ENCODE data around the gene CCDC38. TPM values are rescaled to one million over a fixed set of nuclear protein-coding genes. Genes with fewer than 3 reads are reported as not detected.

Gene CCDC38
- polyA plus RNA-seq, 1 donor from 2014 or later, result not detected

GRCh38 chr12:95959107-95959506, 16.7 kb upstream of the CCDC38 start:
- no peaks in the 10 kb centered on the region for H3K36me3 ChIP-seq (ENCODE audit: insufficient read depth, low read length)
- H3K9ac ChIP-seq (ENCODE audit: low read length), result no peak overlapping the region
- H3K4me3 ChIP-seq (ENCODE audit: low read length), result no peak overlapping the region
- no peak overlapping the region for H3K27ac ChIP-seq (ENCODE audit: low read length)
- H3K79me2 ChIP-seq (replicated peaks; ENCODE audit: insufficient read depth, low read length), result no peaks in the 10 kb centered on the region
- no peaks in the 10 kb centered on the region for H3K27me3 ChIP-seq (ENCODE audit: insufficient read depth, low read depth, low read length)
- TF ChIP-seq, protein P1, sequence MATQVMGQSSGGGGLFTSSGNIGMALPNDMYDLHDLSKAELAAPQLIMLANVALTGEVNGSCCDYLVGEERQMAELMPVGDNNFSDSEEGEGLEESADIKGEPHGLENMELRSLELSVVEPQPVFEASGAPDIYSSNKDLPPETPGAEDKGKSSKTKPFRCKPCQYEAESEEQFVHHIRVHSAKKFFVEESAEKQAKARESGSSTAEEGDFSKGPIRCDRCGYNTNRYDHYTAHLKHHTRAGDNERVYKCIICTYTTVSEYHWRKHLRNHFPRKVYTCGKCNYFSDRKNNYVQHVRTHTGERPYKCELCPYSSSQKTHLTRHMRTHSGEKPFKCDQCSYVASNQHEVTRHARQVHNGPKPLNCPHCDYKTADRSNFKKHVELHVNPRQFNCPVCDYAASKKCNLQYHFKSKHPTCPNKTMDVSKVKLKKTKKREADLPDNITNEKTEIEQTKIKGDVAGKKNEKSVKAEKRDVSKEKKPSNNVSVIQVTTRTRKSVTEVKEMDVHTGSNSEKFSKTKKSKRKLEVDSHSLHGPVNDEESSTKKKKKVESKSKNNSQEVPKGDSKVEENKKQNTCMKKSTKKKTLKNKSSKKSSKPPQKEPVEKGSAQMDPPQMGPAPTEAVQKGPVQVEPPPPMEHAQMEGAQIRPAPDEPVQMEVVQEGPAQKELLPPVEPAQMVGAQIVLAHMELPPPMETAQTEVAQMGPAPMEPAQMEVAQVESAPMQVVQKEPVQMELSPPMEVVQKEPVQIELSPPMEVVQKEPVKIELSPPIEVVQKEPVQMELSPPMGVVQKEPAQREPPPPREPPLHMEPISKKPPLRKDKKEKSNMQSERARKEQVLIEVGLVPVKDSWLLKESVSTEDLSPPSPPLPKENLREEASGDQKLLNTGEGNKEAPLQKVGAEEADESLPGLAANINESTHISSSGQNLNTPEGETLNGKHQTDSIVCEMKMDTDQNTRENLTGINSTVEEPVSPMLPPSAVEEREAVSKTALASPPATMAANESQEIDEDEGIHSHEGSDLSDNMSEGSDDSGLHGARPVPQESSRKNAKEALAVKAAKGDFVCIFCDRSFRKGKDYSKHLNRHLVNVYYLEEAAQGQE (IDR thresholded peaks at IDR 0.05; ENCODE audit: borderline replicate concordance), result no peak
- TF ChIP-seq EZH2 (IDR thresholded peaks at IDR 0.05; ENCODE audit: borderline replicate concordance, insufficient read depth, low read length, poor library complexity, severe bottlenecking) (no peak), MXI1 (conservative IDR thresholded peaks at IDR 0.05; ENCODE audit: poor library complexity, severe bottlenecking) (no peak), POLR2AphosphoS5 (IDR thresholded peaks at IDR 0.05) (no peak), EP300 (conservative IDR thresholded peaks at IDR 0.05; ENCODE audit: poor library complexity, severe bottlenecking) (no peak), TAF1 (IDR thresholded peaks at IDR 0.05; ENCODE audit: low read depth) (no peak)
- H3K9me2 ChIP-seq (ENCODE audit: insufficient read depth, low read length), result no peaks in the 10 kb centered on the region
- H3K4me2 ChIP-seq (ENCODE audit: low read length), result no peak overlapping the region
- H2AFZ ChIP-seq (ENCODE audit: low read depth, low read length), result no peak overlapping the region
- H3F3A ChIP-seq (ENCODE audit: insufficient read depth, low read length, poor library complexity, severe bottlenecking), result no peaks in the 10 kb centered on the region
- no peaks in the 10 kb centered on the region for H4K20me1 ChIP-seq (ENCODE audit: insufficient read depth)
- H3K9me3 ChIP-seq (ENCODE audit: low read length), result no peaks in the 10 kb centered on the region

- Histone ChIP-seq H3F3A (ENCODE audit: insufficient read depth, low read length, poor library complexity, severe bottlenecking) (no peaks in the 10 kb centered on the region), H2AFZ (ENCODE audit: low read depth, low read length) (no peak overlapping the region), H3K4me3 (ENCODE audit: low read length) (no peak overlapping the region), H3K9ac (ENCODE audit: low read length) (no peak overlapping the region), H4K20me1 (ENCODE audit: insufficient read depth) (no peaks in the 10 kb centered on the region), H3K9me3 (ENCODE audit: low read length) (no peaks in the 10 kb centered on the region), H3K79me2 (replicated peaks; ENCODE audit: insufficient read depth, low read length) (no peaks in the 10 kb centered on the region), H3K9me2 (ENCODE audit: insufficient read depth, low read length) (no peaks in the 10 kb centered on the region), H3K36me3 (ENCODE audit: insufficient read depth, low read length) (no peaks in the 10 kb centered on the region), H3K27me3 (ENCODE audit: insufficient read depth, low read depth, low read length) (no peaks in the 10 kb centered on the region), H3K27ac (ENCODE audit: low read length) (no peak overlapping the region), H3K4me2 (ENCODE audit: low read length) (no peak overlapping the region)
- TF ChIP-seq, protein P1 (IDR thresholded peaks at IDR 0.05; ENCODE audit: borderline replicate concordance), result no peak
- TF ChIP-seq EP300 (conservative IDR thresholded peaks at IDR 0.05; ENCODE audit: poor library complexity, severe bottlenecking) (no peak), RAD21 (conservative IDR thresholded peaks at IDR 0.05) (no peak), POLR2AphosphoS5 (IDR thresholded peaks at IDR 0.05) (no peak)
These were observed 14.2 kb upstream of the CCDC38 start for GRCh38 chr12:95956557-95957145.

All from neural cell (in vitro differentiated cells).